GM10847 (cell line): ENCODE data around the gene CPNE9.

Experiments
- POLR2A ChIP-seq: IDR thresholded peaks from 2 replicates; pipeline ENCODE4 v1.6.1; 2011; ENCODE audit not compliant: insufficient read length; ENCODE audit errors: extremely low read depth

The CPNE9 gene

DNA sequence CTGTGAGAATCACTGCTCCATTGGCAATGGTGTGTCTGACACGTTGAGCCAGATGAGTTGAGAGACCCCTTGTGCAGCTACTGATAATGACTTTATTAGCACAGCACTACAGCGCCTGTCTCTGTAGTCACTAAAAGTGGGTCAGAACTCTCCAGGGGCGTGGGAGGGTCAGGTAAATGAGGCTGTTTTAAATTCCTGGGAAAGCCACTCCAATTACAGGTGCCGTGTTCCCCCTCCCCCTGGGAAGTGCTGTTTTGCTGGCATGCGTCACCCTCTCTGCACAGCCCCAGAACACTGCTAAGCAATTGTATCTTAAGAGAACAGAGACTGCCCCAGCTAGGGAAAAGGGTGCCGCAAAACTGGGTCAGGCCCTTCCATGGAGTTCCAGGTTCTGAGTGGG lies 21.5 kb upstream of the CPNE9 start:
- TF ChIP-seq POLR2A: no peak

GRCh38 chr3:9683426-9683825 lies 20.2 kb upstream of the CPNE9 start:
- no peak for TF ChIP-seq POLR2A

DNA sequence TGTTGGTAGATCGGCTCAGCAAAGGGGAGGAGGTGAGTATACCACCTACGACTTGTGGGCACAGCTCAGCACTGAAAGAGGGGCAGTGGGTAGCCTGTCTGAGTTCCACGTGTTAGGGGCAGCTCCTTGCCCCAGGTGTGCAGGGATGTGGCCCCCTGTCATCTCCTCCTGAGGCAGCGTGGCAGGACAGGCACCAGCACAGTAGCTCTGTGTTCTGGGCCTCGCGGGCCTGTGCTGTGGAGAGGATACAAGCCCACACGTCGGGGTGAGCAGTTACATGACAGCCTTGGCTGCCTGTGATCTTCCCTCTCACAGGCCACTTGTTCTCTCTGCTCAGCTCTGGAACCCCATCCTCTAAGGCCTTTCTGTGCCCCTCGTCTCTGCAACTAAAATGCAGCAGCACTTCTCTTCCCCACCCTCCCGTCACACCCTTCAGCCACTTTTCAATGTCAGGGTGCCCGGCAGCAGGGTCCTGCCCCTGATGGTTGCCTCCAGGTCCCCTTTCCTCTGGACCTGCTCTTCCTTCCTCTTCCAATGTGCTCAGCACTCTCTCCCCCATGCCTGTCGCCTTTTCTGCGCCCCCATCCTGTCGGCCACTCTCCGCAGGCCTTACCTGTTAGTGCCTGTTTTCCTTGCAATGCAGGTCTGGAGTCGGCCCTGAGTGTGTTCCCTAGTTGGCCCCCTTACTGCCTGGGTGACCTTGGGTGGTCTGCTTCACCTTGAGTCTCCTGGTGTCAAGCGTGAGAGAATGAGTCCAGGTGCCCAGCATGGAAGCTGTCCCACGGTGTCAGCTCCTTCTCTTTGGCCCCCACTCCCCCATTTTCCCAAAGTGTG lies 18.2 kb upstream of the CPNE9 start:
- no peak for TF ChIP-seq POLR2A

GRCh38 chr3:9686050-9686550 lies 17.5 kb upstream of the CPNE9 start:
- no peak for TF ChIP-seq POLR2A

GRCh38 chr3:9686703-9687102 lies 16.9 kb upstream of the CPNE9 start:
- no peak for TF ChIP-seq POLR2A

GRCh38 chr3:9687514-9687913 lies 16.1 kb upstream of the CPNE9 start:
- no peak for TF ChIP-seq POLR2A

- no peak for TF ChIP-seq POLR2A
Observed at GRCh38 chr3:9688961-9689360, 14.7 kb upstream of the CPNE9 start.

GRCh38 chr3:9689757-9690156 lies 13.9 kb upstream of the CPNE9 start:
- no peak for TF ChIP-seq POLR2A

GRCh38 chr3:9690451-9691450 lies 12.9 kb upstream of the CPNE9 start:
- TF ChIP-seq POLR2A: no peak

- TF ChIP-seq POLR2A: no peak
Observed at GRCh38 chr3:9691636-9692035, 12.0 kb upstream of the CPNE9 start.

GRCh38 chr3:9692416-9692815 lies 11.2 kb upstream of the CPNE9 start:
- no peak for TF ChIP-seq POLR2A

- no peak for TF ChIP-seq POLR2A
Observed at GRCh38 chr3:9695345-9695744, 8.3 kb upstream of the CPNE9 start.

GRCh38 chr3:9695746-9696145 lies 7.9 kb upstream of the CPNE9 start:
- TF ChIP-seq POLR2A: no peak

DNA sequence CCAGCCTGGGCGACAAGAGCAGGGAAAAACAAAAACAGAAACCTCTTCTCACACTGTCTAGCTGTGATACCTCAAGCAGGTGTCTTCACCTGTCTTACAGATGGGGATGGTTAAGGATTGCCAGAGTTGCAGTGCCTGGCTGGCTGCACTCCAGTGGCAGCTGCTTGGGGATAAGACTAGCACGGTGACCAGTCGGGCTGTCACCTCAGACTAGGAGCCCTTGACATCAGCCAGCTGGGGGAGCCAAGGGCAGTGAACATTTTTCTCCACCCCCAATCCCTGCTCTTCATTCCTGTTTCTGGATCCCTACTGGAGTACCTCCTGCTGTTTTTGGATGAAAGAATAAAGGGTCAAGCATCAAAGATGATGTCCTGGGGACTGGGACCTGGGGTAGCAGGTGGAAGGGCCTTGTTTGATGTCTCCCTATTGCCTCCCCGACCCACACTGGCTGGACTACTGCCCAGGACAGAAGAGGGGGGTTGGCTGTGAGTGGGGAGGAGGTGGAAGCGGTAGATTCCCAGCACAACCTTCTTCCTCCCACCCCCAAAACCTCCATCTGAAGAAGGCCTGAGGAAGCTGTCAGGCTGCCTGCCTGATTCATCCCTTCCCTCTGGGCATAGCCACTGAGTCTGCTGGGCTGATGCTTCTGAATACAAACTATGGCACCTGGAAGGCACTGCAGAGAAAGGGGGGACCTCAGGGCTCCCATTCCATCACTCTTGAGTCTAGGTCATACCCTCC lies 7.0 kb upstream of the CPNE9 start:
- no peak for TF ChIP-seq POLR2A

- no peak for TF ChIP-seq POLR2A
Observed at GRCh38 chr3:9697892-9698291, 5.7 kb upstream of the CPNE9 start.
